GM23248 (cell line): Measurements from ENCODE around the gene ERAS.

ENCODE experiments used
- EZH2 ChIP-seq: fragments of 200-600 bp; sonication (generic); IDR thresholded peaks from 2 replicates; pipeline ENCODE4 v1.6.1; 2018; ENCODE audit warnings: antibody characterized with exemption, mild to moderate bottlenecking; ENCODE audit not compliant: insufficient read depth, poor library complexity, severe bottlenecking
- EZH2phosphoT487 ChIP-seq: fragments of 200-600 bp; sonication (generic); IDR thresholded peaks from 2 replicates; pipeline ENCODE4 v1.6.1; 2018; ENCODE audit warnings: antibody characterized with exemption, moderate library complexity, mild to moderate bottlenecking, low read depth; ENCODE audit not compliant: insufficient read depth

DNA sequence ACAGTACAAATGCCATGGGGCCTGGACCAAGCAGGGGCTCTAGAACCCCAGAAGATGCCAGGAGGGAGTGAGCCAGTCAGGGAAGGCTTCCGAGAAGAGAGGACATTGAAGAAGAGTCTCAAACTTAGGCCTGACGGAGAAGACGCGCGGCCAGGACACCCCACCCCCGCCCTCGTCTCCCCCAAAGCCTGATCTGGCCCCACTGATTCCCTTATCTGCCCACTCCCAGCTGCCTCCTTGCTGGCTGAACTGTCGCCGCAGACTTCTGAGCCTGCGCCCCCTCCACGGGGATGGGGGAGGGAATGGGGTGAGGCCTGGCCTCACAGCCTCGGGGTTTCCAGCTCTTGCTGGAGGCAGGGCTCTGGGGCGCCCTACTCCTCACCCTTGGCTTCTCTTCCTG is 43.5 kb upstream of the ERAS start:
- TF ChIP-seq EZH2phosphoT487 (no peak), EZH2 (no peak)
